ELF-1 (cell line): ENCODE measurements around the gene HHIPL1.
A peak's percentile ranks its signal among the peaks of the same experiment; 100 is the strongest.

Source experiments
- DNase-seq: peaks from one replicate; pipeline ENCODE4 v3.0.0-alpha.2; 2016; ENCODE audit warnings: low read depth, low spot score

HHIPL1 gene

GRCh38 chr14:99611646-99612045 is 33.3 kb upstream of the HHIPL1 start:
- no peak for DNase-seq

GRCh38 chr14:99612071-99612737 is 32.7 kb upstream of the HHIPL1 start:
- DNase-seq: no peak

- DNase-seq: no peak
Measured at GRCh38 chr14:99612738-99613330, 32.1 kb upstream of the HHIPL1 start.

- no peak for DNase-seq
Measured at GRCh38 chr14:99615497-99616157, 29.3 kb upstream of the HHIPL1 start.

- DNase-seq: no peak
Measured at GRCh38 chr14:99616832-99617800, 27.8 kb upstream of the HHIPL1 start.

GRCh38 chr14:99619835-99620834 is 24.8 kb upstream of the HHIPL1 start:
- peak; percentile 66 for DNase-seq

GRCh38 chr14:99621948-99622347 is 23.0 kb upstream of the HHIPL1 start:
- peak; percentile 76 for DNase-seq

GRCh38 chr14:99624024-99624423 is 20.9 kb upstream of the HHIPL1 start:
- DNase-seq: no peak

- no peak for DNase-seq
Measured at GRCh38 chr14:99624971-99625370, 20.0 kb upstream of the HHIPL1 start.

- no peak for DNase-seq
Measured at GRCh38 chr14:99625476-99625875, 19.5 kb upstream of the HHIPL1 start.

GRCh38 chr14:99626041-99626648 is 18.8 kb upstream of the HHIPL1 start:
- DNase-seq: no peak

GRCh38 chr14:99627100-99627499 is 17.8 kb upstream of the HHIPL1 start:
- no peak for DNase-seq

- peak; percentile 84 for DNase-seq
Measured at GRCh38 chr14:99627510-99628381, 17.2 kb upstream of the HHIPL1 start.

GRCh38 chr14:99628887-99629618 is 15.9 kb upstream of the HHIPL1 start:
- peak; percentile 91 for DNase-seq

- DNase-seq: no peak
Measured at GRCh38 chr14:99630202-99630601, 14.7 kb upstream of the HHIPL1 start.

GRCh38 chr14:99632410-99633035 is 12.4 kb upstream of the HHIPL1 start:
- no peak for DNase-seq

GRCh38 chr14:99633141-99633540 is 11.8 kb upstream of the HHIPL1 start:
- DNase-seq: no peak

- no peak for DNase-seq
Measured at GRCh38 chr14:99633918-99634317, 11.0 kb upstream of the HHIPL1 start.
